Mesenchymal stem cell (in vitro differentiated cells and primary cell): Measurements from ENCODE around the gene ENHO.

ENCODE experiments used
- DNase-seq: peaks from one replicate; pipeline ENCODE4 v3.0.0-alpha.2; 2013
- H2AFZ ChIP-seq: one replicate; pipeline ENCODE4 v1.6.1; 2013; ENCODE audit warnings: low read depth, mild to moderate bottlenecking, control low read depth, inconsistent platforms, low read length, moderate library complexity
- H2AK5ac ChIP-seq: 2 replicates; pipeline ENCODE4 v1.6.1; 2013; ENCODE audit warnings: low read length, moderate library complexity, mild to moderate bottlenecking, inconsistent platforms; ENCODE audit not compliant: severe bottlenecking
- H2BK120ac ChIP-seq: one replicate; pipeline ENCODE4 v1.6.1; 2013; ENCODE audit warnings: low read depth, mild to moderate bottlenecking, inconsistent platforms, low read length, moderate library complexity
- H2BK12ac ChIP-seq, 2 experiments: one replicate each; pipeline ENCODE4 v1.6.1; 2013; ENCODE audit warnings: inconsistent platforms in 2 of 2, low read length in 2 of 2, mild to moderate bottlenecking in 2 of 2, moderate library complexity in 2 of 2, control low read depth in 1 of 2
- H2BK15ac ChIP-seq: one replicate; pipeline ENCODE4 v1.6.1; 2013; ENCODE audit warnings: mild to moderate bottlenecking, low read depth, inconsistent platforms; ENCODE audit not compliant: poor library complexity, severe bottlenecking
- H2BK5ac ChIP-seq: 2 replicates; pipeline ENCODE4 v1.6.1; 2013; ENCODE audit warnings: low read depth, mild to moderate bottlenecking, low read length, control low read depth, inconsistent platforms; ENCODE audit not compliant: poor library complexity, severe bottlenecking
- H3K14ac ChIP-seq, 2 experiments: one replicate each; pipeline ENCODE4 v1.6.1; 2013; ENCODE audit warnings: inconsistent platforms in 2 of 2, low read length in 2 of 2, control low read depth in 1 of 2, mild to moderate bottlenecking in 1 of 2, moderate library complexity in 1 of 2
- H3K18ac ChIP-seq, 2 experiments: one replicate each; pipeline ENCODE4 v1.6.1; 2013; ENCODE audit warnings: inconsistent platforms in 2 of 2, low read length in 2 of 2, control low read depth in 1 of 2, low read depth in 1 of 2, mild to moderate bottlenecking in 1 of 2
- H3K23ac ChIP-seq, 2 experiments: one replicate each; pipeline ENCODE4 v1.6.1; 2013; ENCODE audit warnings: inconsistent platforms in 2 of 2, low read length in 2 of 2, mild to moderate bottlenecking in 2 of 2, moderate library complexity in 2 of 2, control low read depth in 1 of 2
- H3K27ac ChIP-seq: 2 replicates; pipeline ENCODE4 v1.5.1; 2013; ENCODE audit warnings: mild to moderate bottlenecking, moderate library complexity, low read length, control low read depth, inconsistent platforms; ENCODE audit not compliant: poor library complexity, severe bottlenecking
- H3K27me3 ChIP-seq, 2 experiments: 2 replicates each; pipeline versions ENCODE4 v1.6.1 to v1.7.0; 2013; ENCODE audit warnings: low read length in 2 of 2, mild to moderate bottlenecking in 2 of 2, moderate library complexity in 2 of 2, control low read depth in 1 of 2, inconsistent platforms in 1 of 2; ENCODE audit not compliant: control insufficient read depth in 1 of 2, insufficient read depth in 1 of 2
- H3K36me3 ChIP-seq, 2 experiments: 2 replicates each; pipeline versions ENCODE4 v1.6.1 to v1.7.0; 2013; ENCODE audit warnings: low read length in 2 of 2, control low read depth in 1 of 2, inconsistent platforms in 1 of 2, low read depth in 1 of 2, mild to moderate bottlenecking in 1 of 2; ENCODE audit not compliant: insufficient read depth in 2 of 2, control insufficient read depth in 1 of 2
- H3K4ac ChIP-seq, 2 experiments: one replicate each; pipeline ENCODE4 v1.6.1; 2013; ENCODE audit warnings: inconsistent platforms in 2 of 2, low read length in 2 of 2, mild to moderate bottlenecking in 2 of 2, moderate library complexity in 2 of 2, control low read depth in 1 of 2, low read depth in 1 of 2
- H3K4me1 ChIP-seq: 2 replicates; pipeline ENCODE4 v1.6.1; 2013; ENCODE audit warnings: low read depth, low read length, control low read depth; ENCODE audit not compliant: control insufficient read depth, insufficient read depth
- H3K4me2 ChIP-seq: 2 replicates; pipeline ENCODE4 v1.6.1; 2013; ENCODE audit warnings: low read length, mild to moderate bottlenecking, inconsistent platforms; ENCODE audit not compliant: poor library complexity, severe bottlenecking
- H3K4me3 ChIP-seq, 2 experiments: 2 replicates each; pipeline versions ENCODE4 v1.5.1 to v1.7.0; 2013; ENCODE audit warnings: low read length in 2 of 2, mild to moderate bottlenecking in 2 of 2, control low read depth in 1 of 2, low read depth in 1 of 2; ENCODE audit not compliant: insufficient read depth in 1 of 2
- H3K79me1 ChIP-seq: replicated peaks from 2 replicates; pipeline ENCODE4 v1.6.1; 2013; ENCODE audit warnings: mild to moderate bottlenecking, control low read depth, low read length, inconsistent platforms; ENCODE audit not compliant: poor library complexity, severe bottlenecking
- H3K9ac ChIP-seq: 2 replicates; pipeline ENCODE4 v1.7.0; 2013; ENCODE audit warnings: mild to moderate bottlenecking, low read length, moderate library complexity
- H3K9me3 ChIP-seq: 2 replicates; pipeline ENCODE4 v1.7.0; 2013; ENCODE audit warnings: mild to moderate bottlenecking, low read length; ENCODE audit not compliant: control insufficient read depth
- H4K8ac ChIP-seq: one replicate; pipeline ENCODE4 v1.6.1; 2013; ENCODE audit warnings: inconsistent platforms, mild to moderate bottlenecking, low read length, moderate library complexity
- H4K91ac ChIP-seq: one replicate; pipeline ENCODE4 v1.6.1; 2013; ENCODE audit warnings: mild to moderate bottlenecking, low read length, inconsistent platforms
- WGBS: methylation state at CpG from one replicate; pipeline ENCODE4 v1.1.7; 2013; ENCODE audit warnings: mixed read lengths; 5-methylcytosine and 5-hydroxymethylcytosine counted together

The ENHO gene

GRCh38 chr9:34558919-34559623 lies 36.3 kb upstream of the ENHO start:
- H3K4ac ChIP-seq: no peak overlapping the region
- no peak overlapping the region for H2AK5ac ChIP-seq
- H3K14ac ChIP-seq: no peak overlapping the region
- H3K79me1 ChIP-seq: no peaks in the 10 kb centered on the region
- no peak for DNase-seq
- H3K4me3 ChIP-seq: no peak overlapping the region
- no peak overlapping the region for H2BK120ac ChIP-seq
- H3K27ac ChIP-seq: no peak overlapping the region
- H3K9ac ChIP-seq: no peak overlapping the region
- no peak overlapping the region for H2BK12ac ChIP-seq
- peaks cover 12% of the 10 kb centered on the region for H3K4me1 ChIP-seq
- H3K36me3 ChIP-seq: no peaks in the 10 kb centered on the region
- no peak overlapping the region for H3K23ac ChIP-seq
- H2AFZ ChIP-seq: no peak overlapping the region
- no peak overlapping the region for H2BK15ac ChIP-seq
- H2BK5ac ChIP-seq: no peak overlapping the region
- 75% methylated on average over 12 of the region's 17 CpGs for WGBS
- H3K4me2 ChIP-seq: no peak overlapping the region
- H4K8ac ChIP-seq: no peak overlapping the region
- H4K91ac ChIP-seq: peak overlapping the region; percentile 60
- no peak overlapping the region for H3K18ac ChIP-seq
- H3K27me3 ChIP-seq: peaks cover 23 to 86% of the 10 kb centered on the region in 2 experiments
- peaks cover 7% of the 10 kb centered on the region for H3K9me3 ChIP-seq

GRCh38 chr9:34558364-34558763 lies 35.6 kb upstream of the ENHO start:
- Histone ChIP-seq H2BK12ac (no peak overlapping the region), H3K23ac (no peak overlapping the region), H3K9ac (no peak overlapping the region), H3K4me1 (peaks cover 12% of the 10 kb centered on the region), H3K4me2 (no peak overlapping the region), H3K4me3 (no peak overlapping the region), H3K14ac (no peak overlapping the region), H3K4ac (no peak overlapping the region), H2BK120ac (no peak overlapping the region), H4K8ac (peak overlapping the region; percentile 7), H2BK15ac (no peak overlapping the region), H4K91ac (no peak overlapping the region), H2BK5ac (no peak overlapping the region), H3K27me3 (peaks cover 20 to 86% of the 10 kb centered on the region in 2 experiments), H2AFZ (no peak overlapping the region), H3K18ac (no peak overlapping the region), H3K79me1 (no peaks in the 10 kb centered on the region), H3K9me3 (peaks cover 7% of the 10 kb centered on the region), H3K36me3 (no peaks in the 10 kb centered on the region), H2AK5ac (no peak overlapping the region), H3K27ac (no peak overlapping the region)
- no peak for DNase-seq
- 82% methylated on average over 9 of the region's 9 CpGs for WGBS

GRCh38 chr9:34557426-34558321 lies 34.9 kb upstream of the ENHO start:
- Histone ChIP-seq H3K36me3 (no peaks in the 10 kb centered on the region), H3K18ac (no peak overlapping the region), H2AFZ (no peak overlapping the region), H2BK15ac (no peak overlapping the region), H2BK120ac (no peak overlapping the region), H4K8ac (no peak overlapping the region), H2AK5ac (no peak overlapping the region), H4K91ac (no peak overlapping the region), H3K79me1 (no peaks in the 10 kb centered on the region), H3K4me3 (no peak overlapping the region), H3K27ac (no peak overlapping the region), H3K4ac (no peak overlapping the region), H3K4me2 (no peak overlapping the region), H2BK5ac (no peak overlapping the region), H3K4me1 (peaks cover 12% of the 10 kb centered on the region), H3K27me3 (peaks cover 27 to 85% of the 10 kb centered on the region in 2 experiments), H3K14ac (no peak overlapping the region), H3K9me3 (peaks cover 7% of the 10 kb centered on the region), H2BK12ac (no peak overlapping the region), H3K23ac (no peak overlapping the region), H3K9ac (no peak overlapping the region)
- no peak for DNase-seq
- 78% methylated on average over 17 of the region's 19 CpGs for WGBS

GRCh38 chr9:34556949-34557348 lies 34.2 kb upstream of the ENHO start:
- WGBS: 87% methylated on average over 3 of the region's 6 CpGs
- Histone ChIP-seq H3K27ac (no peak overlapping the region), H3K4ac (no peak overlapping the region), H3K14ac (no peak overlapping the region), H2BK5ac (no peak overlapping the region), H3K9me3 (peaks cover 2% of the 10 kb centered on the region), H3K4me2 (no peak overlapping the region), H2BK12ac (no peak overlapping the region), H2BK15ac (no peak overlapping the region), H3K4me1 (peaks cover 14% of the 10 kb centered on the region), H3K9ac (no peak overlapping the region), H3K27me3 (peaks cover 32 to 83% of the 10 kb centered on the region in 2 experiments), H4K8ac (no peak overlapping the region), H2AFZ (no peak overlapping the region), H3K36me3 (no peaks in the 10 kb centered on the region), H3K23ac (no peak overlapping the region), H2BK120ac (no peak overlapping the region), H3K18ac (no peak overlapping the region), H3K4me3 (no peak overlapping the region), H4K91ac (no peak overlapping the region), H2AK5ac (no peak overlapping the region), H3K79me1 (no peaks in the 10 kb centered on the region)
- no peak for DNase-seq
